ENCODE results near the gene STX1B.

The STX1B gene

GRCh38 chr16:30992931-30993816 lies 17.3 kb downstream of the STX1B start:
- DNase-seq = no peak

- DNase-seq = no peak
Measured at GRCh38 chr16:30992276-30992780, 18.1 kb downstream of the STX1B start.

GRCh38 chr16:30991052-30991451 lies 19.4 kb downstream of the STX1B start:
- DNase-seq = no peak

- DNase-seq = no peak
Measured at GRCh38 chr16:30990105-30990504, 20.3 kb downstream of the STX1B start.

GRCh38 chr16:30989469-30990047 lies 20.9 kb downstream of the STX1B start:
- no peak for DNase-seq

- no peak for DNase-seq
Measured at GRCh38 chr16:30987581-30988190, 22.8 kb downstream of the STX1B start.

- DNase-seq = no peak
Measured at GRCh38 chr16:30986129-30986991, 24.1 kb downstream of the STX1B start.

GRCh38 chr16:30985401-30986128 lies 24.9 kb downstream of the STX1B start:
- DNase-seq = no peak

- peak; percentile 60 for DNase-seq
Measured at GRCh38 chr16:30984669-30985400, 25.6 kb downstream of the STX1B start, which contains the start of gene HSD3B7. HSD3B7 (plus strand) TSS chr16:30985207; CDS start chr16:30985659, 452 bp downstream.

- no peak for DNase-seq
Measured at GRCh38 chr16:30983898-30984610, 26.4 kb downstream of the STX1B start.

GRCh38 chr16:30983289-30983889 lies 27.0 kb downstream of the STX1B start:
- no peak for DNase-seq

GRCh38 chr16:30982548-30983288 lies 27.7 kb downstream of the STX1B start:
- DNase-seq = no peak

- DNase-seq = no peak
Measured at GRCh38 chr16:30980959-30981358, 29.5 kb downstream of the STX1B start.

GRCh38 chr16:30980434-30980833 lies 30.0 kb downstream of the STX1B start:
- DNase-seq = no peak

GRCh38 chr16:30980023-30980371 lies 30.4 kb downstream of the STX1B start:
- no peak for DNase-seq

GRCh38 chr16:30979170-30980022 lies 31.0 kb downstream of the STX1B start:
- DNase-seq = no peak

GRCh38 chr16:30977502-30977901 lies 32.9 kb downstream of the STX1B start:
- no peak for DNase-seq

- no peak for DNase-seq
Measured at GRCh38 chr16:30976486-30976885, 34.0 kb downstream of the STX1B start.
